NCI-H2029 (cell line): ENCODE measurements around the gene KCNQ4.

Experiments
- DNase-seq: peaks from one replicate; lab custom pipeline; 2025; lab: John Stamatoyannopoulos, UW

The KCNQ4 gene

GRCh38 chr1:40820251-40820797, 36.7 kb downstream of the KCNQ4 start:
- DNase-seq = no peak

DNA sequence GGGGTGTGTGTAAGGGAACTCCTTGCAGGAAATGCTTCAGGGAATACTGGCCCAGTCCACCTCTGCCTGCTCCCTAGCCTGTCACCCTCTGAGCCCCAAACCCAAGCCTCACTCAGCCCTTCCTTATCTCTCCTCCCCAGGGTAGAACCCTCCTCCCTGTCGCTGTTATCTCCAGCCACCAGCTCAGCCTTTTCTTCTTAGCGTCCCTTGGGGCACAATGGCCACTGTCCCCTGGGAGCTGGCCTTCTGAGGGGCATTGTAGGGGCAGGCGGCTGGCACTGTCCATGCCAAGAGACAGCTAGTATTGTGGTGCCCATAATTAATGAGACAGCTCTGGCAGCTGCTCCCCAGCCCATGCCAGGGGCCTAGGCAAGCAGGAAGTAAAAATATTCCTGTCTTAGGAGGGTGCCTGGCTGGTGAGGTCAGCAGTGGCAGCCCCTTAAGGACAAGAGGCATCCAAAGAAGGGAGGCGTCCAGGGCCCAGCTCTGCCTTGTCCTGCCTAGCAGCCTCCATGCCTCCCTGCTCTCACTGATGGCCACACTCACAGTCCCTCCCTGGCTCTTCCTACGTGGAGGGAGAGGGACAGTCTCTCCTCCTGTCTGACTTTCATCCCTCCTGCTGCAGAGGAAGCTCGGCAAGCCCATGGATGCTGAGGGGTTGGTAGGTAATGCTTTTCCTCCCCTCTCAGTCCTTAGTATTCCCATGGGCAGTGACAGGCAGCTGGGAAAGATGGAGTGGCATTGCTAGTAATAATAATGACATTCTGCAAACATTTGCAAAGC, 37.5 kb downstream of the KCNQ4 start:
- peak; percentile 99 for DNase-seq

DNA sequence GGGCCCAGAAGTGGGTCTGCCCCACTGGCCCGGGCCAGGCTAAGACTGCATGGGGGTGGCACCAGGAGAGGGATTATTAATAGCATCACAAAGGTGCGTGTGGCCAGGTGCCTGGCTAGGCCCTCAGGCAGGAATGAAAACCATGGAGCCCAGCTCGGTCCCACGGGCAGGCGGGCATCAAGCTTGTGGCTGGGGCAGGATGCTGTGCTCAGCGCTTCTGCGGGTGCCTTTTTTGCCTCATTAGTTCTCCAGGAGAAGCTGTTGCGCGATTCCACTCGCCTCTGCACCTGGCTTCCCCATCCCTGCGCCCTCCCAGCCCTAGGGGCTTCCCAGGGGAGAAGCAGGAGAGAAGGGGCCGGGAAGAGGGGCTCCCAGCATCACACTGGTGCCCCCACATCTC, 39.3 kb downstream of the KCNQ4 start:
- no peak for DNase-seq

DNA sequence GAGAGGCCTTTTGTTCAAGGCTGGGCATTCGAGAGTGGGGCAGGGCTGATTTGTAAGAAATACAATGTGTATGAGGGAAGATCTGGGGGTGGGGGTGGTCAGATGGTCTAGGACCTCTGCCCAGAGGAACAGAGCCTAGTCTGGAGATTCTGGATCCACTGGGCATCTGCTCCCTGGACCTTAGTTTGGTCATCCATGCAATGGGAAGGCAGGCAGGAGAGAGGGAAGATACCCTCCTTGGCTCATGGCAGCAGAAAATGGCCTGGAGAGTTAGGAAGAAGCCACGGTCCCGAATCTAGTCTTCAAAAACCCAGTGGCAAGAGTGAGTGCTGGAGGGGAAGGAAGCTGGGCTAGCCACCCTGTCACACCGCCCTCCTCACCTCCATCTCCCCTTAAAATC, 39.8 kb downstream of the KCNQ4 start:
- DNase-seq = no peak

- no peak for DNase-seq
These were observed 40.4 kb downstream of the KCNQ4 start for GRCh38 chr1:40823983-40824382.

DNA sequence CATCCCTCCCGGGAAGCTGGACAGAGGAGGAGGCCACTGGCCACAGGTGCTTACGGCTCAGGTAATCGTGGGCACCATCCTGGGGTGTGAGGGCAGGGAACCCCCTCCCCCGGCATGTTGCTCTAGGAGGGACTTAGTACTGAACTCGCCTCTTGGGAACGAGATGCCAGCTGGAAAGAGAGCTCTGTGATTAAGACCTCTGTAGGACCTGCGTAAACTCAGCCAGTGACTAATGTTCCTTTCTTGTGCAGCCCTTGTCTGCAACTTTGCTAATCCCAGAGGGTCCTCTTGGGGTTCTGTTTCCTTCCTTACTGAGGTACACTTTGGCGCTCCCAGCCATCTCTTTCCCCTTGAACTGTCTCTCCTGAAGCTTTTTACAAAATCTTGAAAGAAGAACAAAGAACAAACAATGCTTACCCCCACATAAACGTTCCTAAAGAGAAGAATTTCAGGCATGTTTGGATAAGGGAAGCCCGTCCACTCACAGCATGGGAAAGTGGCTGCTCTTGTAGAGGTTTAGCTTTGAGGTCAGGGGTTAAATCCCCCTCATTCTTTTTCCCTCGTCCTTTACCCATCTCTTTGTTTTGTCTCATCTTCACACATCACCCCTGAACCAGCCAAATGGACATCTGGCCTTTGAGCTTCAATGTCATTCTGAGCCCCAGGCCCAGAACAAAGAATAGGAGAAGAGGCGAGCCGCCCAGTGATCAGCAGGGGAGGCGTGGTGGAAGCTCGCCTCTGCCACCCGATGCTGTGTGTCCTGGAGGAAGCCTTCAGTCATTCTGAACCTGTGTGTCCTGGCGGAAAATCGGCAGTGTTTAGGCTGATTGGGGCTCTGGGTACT, 41.2 kb downstream of the KCNQ4 start:
- DNase-seq = no peak

DNA sequence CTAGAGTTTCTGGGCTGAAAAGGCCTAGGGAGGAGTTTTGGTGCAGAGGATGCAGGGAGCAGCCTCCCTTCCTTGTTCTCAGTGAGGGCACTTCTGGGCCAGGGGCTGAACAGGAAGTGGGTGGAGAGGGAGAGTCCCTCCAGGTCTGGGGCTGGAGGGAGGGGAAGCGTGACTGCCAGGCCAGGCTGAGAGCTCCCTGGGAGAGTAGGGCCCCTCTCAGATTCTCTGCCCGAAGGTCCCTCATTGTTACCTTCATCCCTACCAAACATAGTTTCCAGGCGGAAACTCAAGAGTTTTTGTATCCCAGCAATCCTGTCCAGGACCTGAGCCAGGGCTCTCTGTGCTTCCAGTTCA, 41.8 kb downstream of the KCNQ4 start:
- DNase-seq = peak; percentile 90

DNA sequence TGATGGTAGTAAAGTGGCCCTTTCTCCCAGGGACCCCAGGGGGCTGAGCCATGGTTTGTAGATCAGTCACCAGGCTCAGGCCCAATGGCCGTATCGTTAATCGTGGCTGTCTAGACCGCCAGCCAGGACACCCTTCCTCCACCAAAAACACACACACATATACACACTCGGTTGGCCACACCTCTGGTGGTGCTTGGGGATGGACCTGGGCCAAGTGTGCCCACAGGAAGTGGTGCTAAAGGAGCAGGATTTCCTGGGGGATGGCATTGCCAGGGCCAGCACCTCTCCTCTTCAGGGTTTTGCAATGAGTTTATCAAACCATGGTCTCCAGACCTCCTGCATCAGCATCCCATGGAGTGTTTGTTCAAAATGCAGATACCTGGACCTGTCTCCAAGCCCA, 42.4 kb downstream of the KCNQ4 start:
- DNase-seq = peak; percentile 96

- DNase-seq = no peak
These were observed 46.2 kb downstream of the KCNQ4 start for GRCh38 chr1:40829631-40830245.

DNA sequence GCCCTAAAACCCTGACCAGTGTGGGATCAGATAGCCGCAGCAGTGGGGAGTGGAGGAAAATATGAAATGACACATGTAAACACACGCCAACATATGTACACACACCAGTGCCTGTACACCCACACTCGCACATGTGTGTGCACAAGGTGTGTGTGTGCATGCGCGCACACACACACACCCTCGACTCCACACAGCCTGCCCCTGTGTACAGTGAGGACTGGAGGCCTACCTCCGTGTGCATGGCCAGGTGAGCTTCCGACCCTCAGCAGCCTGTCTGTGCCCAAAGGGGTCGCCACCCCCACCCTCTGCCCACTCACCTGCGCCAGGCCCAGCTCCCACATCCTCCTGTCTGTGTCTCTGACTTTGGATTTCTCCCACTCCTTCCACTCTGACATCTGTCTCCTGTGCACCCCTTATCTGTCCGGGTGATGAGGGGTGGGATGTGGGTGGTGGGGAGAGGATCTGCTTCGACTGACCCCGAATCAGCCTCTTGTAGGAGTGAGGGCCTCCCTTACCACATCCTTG, 46.9 kb downstream of the KCNQ4 start:
- no peak for DNase-seq

DNA sequence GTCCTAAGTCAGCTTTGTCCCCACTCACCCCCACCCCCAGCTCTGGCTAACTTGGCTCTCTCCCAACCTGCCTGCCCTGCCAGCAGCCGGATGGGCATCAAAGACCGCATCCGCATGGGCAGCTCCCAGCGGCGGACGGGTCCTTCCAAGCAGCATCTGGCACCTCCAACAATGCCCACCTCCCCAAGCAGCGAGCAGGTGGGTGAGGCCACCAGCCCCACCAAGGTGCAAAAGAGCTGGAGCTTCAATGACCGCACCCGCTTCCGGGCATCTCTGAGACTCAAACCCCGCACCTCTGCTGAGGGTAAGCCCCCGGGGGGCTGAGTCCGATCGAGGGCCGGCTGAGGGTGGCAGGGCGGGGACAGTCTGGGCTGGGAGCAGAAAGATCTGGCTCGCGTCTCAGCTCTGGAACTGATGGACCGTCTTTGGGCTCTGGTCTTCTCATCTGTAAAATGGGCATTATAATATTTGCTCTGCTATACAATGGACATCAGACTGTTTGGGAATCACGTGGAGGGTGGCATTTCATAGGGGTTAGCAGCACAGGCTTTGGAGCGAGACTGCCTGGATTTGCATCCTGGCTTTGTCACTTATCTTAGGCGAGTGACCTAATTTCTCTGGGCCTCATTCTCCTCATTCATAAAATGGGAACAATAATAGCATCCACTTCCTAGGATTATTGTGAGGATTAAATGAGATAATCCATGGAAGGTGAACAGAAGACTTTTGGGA, 47.6 kb downstream of the KCNQ4 start:
- DNase-seq = no peak

DNA sequence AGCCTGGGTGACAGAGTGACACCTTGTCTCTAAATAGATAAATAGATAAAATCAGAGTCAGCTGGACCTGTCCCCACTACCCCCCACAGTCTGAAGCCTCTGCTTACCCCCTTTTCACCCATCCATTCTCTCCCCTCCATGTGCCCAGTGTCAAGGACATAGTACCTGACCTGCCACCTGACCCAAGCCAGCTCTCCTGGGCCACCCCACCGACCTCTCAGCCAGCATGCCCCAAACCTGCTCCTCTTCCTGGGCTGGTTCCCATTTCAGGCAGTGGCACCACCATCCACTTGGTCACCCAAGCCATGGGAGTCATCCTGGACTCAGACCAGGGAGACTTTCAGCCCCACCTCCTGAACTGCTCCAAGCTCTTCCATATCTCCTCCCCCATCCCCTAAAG, 50.4 kb downstream of the KCNQ4 start:
- DNase-seq = no peak

DNA sequence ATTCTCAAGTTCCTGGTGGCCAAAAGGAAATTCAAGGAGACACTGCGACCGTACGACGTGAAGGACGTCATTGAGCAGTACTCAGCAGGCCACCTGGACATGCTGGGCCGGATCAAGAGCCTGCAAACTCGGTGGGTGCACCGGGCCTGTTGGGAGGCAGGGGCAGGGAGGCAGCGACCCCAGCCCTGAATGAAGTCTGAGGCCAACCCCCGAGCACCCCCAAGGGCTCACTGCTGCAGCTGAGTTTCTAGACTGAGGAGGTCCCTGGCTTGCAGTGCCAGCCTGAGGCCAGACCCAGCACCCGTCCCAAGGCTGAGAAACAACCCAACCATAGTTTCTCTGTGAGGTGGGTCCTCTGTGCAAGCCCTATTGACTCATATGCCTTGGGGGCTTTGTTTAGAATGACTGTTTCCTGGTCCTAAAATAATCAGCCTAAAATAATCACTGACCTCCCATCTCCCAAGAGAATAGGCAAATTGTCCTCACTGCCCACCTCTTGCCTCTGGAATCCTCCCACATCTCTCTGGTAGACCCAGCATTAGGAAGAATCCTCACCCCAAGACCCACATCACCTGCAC, 51.5 kb downstream of the KCNQ4 start:
- no peak for DNase-seq

DNA sequence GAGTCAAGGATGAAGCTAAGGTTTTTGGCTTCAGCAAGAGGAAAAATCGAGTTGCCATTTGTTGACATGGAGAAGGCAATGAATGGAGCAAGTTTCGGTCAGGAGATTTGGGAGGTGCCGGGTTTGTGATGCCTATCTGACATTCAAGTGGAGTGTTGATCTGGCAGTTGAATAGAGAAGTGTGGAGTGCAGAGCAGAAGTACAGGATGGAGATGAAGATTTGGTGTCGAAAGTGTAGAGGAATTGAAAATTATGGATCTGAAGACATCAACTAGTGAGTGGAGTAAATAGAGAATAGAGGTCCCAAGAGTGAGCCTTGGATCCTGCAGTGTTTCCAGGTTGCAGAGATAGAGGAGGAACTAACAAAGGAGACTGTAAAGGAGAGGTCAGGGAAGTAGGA, 52.7 kb downstream of the KCNQ4 start:
- no peak for DNase-seq

GRCh38 chr1:40837601-40838000, 54.0 kb downstream of the KCNQ4 start:
- DNase-seq = no peak

- no peak for DNase-seq
These were observed 54.7 kb downstream of the KCNQ4 start for GRCh38 chr1:40838045-40838979.

DNA sequence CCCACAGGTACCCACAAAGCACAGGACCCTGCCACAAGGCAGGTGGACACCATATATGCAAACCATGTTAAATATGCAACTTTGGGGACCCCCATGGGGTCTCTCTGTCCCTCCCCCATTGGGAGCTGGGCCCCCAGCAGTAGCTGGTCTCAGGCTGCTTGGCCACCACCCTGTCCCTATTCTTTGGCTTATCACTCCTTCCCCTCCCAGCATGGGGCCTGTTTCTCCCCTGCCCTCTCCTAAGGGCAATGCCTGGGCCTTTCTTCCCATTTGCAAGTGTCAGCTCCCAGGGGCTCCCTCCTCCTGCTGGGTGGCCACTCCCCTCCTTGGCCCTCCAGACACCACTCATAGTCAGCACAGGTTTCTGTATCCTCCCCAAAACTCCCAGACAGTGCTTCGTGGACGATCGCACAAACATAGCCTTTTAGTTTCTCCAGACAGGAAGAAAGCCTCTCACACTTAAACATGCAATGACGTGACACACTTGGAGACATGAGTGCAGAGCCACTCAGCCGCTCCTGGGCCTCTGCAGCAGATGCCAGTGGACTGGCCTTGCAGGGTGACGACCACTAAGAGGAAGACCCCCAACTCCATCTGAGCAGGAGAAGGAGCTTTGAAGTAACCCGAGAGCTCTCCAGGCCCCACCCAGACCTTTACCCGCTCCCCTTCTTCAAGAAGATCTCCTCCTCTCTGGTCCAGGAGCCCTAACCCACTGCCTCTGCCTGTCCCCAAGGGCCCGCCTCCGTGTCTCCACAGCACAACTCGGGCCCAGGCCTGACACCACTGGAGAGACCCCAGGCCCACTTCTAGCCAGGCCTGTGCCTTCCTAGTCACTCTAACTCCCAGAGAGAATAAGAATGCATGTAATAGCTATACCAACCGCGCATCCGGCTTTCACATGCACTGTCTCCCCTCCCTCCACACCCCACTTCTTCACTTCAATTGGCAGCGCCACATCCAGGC, 55.7 kb downstream of the KCNQ4 start:
- no peak for DNase-seq

DNA sequence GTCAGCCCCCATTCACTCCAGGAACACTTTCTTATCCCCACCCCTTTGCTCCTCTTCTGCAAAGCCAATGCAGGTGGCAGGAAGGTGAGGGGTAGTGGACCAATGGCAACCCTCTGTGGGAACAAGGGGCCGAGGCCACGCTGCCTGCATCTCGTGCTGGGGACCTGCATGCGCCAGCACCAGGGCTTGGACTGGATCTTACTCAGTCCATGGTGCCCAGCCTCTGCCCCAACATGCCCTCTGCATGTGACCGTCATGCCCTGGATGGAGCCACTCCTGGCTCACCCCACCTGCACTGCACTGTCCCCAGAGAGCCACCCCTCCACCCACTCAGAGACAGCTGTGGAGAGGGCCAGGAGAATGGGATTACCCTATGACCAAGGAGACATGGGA, 56.4 kb downstream of the KCNQ4 start:
- DNase-seq = no peak
